Hypothalamus (tissue), 51 donors: Measurements from ENCODE around the gene TSPEAR.
"Not testable (repeated sequence)": the region's sequence is repeated elsewhere in the genome, so short reads cannot be mapped to it uniquely, and the experiment has no call there.

Source experiments
- DNase-seq, 51 donors: peaks; one replicate each; lab custom pipeline; 2025; lab: John Stamatoyannopoulos, UW

TSPEAR gene

DNA sequence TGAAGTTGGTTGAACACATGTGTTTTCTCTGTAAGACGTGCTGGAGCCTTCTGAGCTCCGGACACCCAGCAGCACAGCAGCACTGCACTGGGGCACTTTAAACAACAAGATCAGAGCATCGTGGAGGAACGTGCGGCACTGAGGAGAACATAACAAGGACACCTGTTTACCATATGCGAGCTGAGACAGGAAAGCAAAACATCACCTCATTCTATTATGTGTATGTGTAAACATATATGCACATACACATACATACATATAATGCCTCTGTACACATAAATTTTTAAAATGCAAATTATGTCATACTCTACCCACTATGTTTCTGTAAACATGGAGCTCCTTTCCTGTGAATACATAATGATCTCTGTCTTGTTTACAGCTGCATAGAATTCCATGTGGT is 115.8 kb downstream of the TSPEAR start:
- DNase-seq = no peak

DNA sequence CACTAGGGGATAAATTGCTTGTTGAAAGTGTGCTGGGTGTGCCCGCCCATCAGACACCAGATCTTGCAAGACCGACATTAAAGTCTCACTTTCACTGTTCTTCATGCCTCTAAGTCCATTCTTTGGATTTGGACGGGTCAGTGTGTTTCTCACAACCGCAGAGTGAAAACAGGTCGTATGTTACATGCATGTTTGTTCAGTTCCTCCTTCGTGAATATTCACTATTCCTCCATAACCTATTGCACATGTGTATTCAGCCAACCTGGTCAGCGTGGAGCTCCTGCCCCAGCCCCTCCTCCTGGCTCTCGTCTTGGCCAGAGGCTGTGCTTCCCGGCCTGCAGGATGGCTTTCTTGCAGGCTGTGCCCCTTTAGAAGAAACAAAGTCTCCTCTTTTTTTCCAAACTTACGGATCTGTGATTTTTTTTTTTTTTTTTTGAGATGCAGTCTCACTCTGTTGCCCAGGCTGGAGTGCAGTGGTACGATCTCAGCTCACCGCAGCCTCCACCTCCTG is 116.9 kb downstream of the TSPEAR start:
- no peak for DNase-seq

DNA sequence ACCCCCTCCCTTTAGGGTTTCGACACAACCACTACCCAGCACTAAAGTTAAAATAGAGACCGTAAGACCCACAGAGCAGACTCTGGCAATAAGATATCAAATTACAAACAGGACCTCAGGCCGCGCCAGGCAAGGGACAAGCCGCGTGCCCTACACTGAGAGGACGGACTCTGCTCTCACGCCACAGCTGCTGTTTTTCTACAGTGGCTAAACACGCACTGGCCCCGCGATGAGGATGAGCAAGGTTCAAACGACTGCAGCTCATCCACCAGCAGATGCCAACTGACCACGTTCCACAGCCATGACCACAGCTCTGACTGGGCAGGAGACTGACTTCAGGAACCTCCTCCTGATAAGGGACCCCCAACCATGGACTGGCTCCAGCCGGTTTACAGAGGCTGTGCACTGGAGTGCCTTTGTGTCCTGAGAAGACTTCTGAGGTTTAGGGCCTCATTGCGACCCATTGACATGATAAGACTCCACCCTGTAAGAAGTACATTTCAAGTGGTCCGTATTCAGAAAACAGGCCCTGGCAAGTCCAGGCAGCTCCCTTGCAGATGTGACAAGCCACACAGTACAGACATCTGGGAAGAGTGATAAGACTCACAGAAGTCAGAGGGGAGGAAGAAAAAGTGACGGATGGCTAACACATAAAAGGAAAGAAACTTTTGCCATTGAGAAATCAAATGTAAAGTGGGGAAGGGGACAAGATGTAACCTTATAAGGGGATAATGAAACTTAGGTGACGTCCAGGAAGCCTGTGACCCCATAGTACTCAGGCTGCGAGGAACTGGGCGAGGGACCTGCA is 117.6 kb downstream of the TSPEAR start:
- no peak for DNase-seq

DNA sequence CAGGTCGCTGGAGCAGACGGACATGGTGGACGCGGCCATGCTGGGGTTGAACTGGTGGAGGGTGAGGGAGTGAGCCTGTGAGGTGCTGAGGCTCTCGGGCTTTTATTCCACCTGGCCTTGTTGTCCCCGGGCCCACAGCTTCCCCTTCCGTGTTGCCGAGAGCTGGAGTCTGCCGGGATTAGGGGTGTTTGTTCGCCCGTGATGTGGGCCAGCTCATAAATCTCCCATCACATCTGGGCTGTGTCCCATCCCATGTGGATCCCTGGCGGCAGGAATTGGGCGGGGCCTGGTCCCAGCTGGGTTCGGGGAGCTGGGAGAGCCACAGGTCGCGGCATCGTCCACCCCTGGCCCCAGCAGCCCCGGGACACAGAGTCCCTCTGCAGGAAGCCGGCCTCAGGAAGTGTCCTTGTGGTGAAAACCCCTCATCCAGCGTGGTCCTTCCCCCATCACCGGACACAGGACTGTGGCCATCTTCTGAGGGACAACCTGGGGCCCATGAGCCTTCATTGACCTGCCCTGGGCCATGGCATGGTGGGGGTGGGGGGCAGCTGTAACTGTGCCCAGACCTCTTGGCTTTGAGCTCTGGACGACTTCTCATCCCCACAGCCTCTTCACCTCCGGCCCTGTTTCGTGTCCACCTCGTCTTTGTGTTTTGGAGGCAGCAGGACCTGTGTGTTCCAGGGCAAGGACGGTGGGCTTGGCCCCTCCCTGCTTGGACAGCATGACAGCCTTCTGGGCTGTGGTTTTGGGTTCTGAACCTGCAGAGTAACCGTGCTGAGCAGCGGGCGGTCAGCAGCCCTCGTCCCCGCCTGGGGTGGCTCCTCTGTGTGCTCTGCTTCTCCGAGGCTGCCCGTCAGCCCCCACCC is 118.7 kb downstream of the TSPEAR start, which contains the start of gene KRTAP10-6:
TSS of gene KRTAP10-6 (minus strand) at position 60 of the 866 bp plus-strand sequence. CDS start at position 39, 21 bp downstream.
- no peak for DNase-seq

DNA sequence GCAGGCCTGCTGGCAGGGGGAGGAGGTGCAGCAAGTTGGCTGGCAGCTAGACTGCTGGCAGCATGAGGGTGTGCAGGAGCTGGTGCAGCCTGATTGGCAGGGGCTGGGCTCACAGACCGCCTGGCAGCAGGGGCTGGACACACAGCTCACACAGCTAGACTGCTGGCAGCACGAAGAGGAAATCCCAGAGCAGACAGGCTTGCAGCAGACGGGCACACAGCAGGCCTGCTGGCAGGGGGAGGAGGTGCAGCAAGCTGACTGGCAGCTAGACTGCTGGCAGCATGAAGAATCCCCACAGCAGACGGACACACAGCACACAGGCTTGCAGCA is 119.6 kb downstream of the TSPEAR start:
- DNase-seq = not testable (repeated sequence)

DNA sequence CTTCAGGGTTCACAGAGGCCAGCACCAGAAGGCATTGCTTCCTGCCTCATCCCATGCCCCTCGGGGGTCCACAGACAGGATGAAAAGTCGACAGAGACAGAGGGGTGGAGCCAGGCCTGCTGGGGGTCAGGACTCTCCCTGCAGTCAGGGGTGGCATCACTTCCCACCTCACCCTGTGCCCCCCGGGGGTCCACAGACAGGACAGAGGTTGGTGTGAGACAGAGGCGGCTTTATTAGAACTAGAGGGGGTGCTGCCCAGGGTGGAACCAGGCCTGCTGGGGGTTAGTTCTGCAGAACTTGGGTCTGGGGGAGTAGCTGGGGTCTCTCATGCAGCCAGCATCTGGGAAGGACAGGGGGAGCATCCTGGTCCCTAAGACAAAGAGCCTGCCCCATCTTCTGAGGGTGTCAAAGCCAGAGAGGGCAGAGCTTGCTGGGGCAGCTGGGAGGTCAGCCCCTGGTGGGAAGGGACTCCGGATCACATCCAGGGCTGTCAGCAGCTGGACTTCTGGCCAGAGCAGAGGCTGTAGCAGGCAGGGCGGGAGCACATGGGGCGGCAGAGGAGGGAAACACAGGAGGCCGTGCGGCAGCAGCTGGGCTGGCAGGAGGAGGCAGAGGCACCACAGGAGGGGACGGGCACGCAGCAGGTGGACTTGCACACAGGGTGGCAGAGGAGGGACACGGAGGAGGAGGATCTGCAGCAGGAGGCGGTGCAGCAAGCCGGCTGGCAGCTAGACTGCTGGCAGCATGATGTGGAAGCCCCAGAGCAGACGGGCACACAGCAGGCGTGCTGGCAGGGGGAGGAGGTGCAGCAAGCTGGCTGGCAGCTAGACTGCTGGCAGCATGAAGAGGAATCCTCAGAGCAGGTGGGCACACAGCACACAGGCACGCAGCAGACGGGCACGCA is 120.2 kb downstream of the TSPEAR start:
- not testable (repeated sequence) for DNase-seq

DNA sequence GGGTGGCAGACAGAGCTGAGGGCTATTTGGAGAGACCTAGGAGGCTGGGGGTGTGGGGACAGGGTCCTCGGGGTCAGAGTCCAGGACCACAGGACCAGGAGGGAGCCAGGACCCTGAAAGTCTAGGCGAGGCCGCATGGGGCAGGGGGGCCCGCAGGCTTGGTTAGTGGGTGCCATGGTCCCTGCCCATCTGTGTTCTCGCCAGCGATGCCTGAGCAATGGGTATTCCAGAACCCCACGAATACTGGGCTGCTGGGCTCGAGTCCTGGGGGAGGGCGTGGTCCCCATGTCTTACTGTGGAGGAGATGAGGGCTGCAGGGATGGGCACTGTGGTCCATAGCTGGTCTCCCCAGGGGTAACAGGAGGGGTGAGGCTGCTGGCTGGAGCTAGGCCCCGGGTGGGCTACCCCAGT is 121.1 kb downstream of the TSPEAR start:
- no peak for DNase-seq

DNA sequence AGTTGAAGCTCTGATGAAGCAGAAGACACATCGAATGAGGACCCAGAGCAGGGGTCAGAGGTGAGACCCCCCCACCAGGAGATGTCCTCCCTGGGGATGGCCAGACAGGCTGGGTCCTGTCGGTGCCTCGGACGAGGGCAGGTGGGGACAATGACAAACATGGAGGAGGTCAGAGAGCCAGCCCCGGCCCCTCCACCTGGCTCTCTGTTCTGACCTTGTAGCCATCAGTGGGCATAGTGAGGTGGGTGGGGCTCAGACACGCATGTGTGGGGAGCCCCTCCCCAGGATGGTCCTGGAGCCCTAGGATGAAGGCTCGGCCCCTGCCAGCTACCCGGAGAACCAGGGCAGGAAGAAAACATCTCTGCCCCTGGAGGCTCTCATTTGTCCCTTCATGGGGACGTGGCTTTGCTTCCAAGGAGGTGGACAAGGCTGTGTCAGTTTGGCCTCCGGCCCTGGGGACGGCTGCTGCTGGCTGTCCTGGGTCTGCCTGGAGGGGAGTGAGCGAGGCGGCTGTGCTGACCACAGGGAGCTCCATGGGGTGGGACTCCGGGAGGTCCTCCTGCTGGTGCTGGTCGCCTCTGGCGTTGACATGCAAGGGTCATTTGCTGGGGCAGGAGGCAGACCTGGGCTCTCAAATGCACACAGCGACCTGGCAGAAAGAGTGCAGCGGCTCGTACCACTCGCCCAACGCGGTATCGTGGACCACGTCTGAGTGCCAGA is 121.6 kb downstream of the TSPEAR start:
- no peak for DNase-seq

DNA sequence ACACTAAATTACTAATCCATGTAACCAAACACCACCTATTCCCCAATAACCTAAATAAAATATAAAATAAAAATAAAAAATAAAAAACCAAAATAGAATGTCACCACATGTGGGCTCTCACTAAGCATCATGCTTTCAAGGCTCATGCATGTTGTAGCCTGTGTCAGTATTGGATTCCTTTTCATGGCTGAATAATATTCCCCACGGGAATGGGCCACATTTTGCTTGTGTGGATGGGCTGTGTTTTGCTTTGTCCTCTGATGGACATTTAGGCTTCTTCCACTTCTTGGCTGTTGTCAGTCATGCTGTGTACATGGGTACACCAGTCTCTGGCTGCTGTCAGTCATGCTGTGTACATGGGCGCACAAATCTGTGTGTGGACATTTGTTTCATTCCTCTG is 122.3 kb downstream of the TSPEAR start:
- no peak for DNase-seq

DNA sequence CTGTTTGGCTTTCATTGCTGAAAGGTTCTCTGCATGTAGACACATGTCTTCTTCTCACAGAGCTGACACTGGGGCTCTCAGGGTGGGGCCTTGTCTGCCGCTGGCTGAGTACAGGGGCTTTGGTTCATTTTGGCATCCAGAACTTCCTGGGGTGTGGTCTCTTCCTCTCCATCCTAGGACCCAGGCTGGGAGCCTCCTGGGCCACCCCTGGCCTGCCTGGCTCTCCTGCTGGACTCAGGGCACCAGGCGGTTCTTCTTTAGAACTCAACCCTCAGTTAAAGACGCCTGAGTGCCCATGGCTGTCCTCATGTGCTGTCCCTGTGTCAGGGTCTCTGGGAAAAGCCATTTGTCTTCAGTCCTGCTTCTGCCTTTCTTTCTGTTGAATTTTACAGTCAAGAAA is 125.5 kb downstream of the TSPEAR start:
- no peak for DNase-seq

DNA sequence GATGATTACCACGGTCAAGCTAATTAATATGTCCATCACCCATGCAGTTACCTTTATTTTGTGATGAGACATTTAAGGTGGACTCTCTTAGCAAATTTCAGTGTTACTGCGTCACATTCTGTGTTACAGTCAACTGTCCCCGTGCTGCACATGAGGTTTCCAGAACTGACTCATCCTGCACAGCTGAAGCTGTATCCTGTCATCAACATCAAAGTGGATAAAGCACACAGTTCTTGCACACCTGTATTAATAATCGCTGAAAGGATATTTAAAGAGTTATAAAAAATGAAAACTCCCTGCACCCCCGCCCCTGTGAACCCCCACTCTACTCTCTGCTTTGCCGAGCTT is 127.6 kb downstream of the TSPEAR start:
- DNase-seq = no peak

DNA sequence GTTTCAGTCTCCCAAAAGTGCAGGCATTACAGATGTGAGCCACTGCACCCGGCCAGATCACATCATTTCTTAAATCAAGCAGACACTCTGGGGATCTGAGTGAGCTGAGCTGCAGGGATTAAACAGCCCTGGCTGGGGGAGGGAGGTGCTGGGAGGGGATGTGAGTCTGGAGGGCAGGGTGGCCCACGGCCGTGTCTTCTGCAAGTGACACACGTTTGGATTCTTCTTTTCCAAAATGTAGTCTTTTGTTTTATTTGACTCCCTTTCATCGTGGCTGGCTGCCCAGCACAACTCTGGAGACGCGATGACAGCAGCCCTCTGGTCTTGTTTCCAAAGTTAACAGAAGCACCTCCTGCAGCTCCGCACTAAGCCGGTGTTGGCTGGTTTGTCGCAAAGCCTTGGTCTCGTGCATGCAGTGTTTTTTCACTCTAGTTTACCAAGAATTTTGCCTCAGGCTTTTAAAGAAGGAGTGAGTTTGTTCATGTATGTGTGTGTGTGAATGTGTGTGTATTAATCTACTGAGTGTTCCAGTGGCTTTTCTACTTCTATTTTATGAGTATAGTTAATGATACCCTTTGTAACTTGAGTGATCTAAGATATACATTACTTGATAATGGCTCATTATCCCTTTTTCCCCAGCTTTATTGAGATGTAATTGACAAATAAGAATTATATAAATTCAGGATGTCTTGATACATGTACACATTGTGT is 128.1 kb downstream of the TSPEAR start:
- DNase-seq = no peak

DNA sequence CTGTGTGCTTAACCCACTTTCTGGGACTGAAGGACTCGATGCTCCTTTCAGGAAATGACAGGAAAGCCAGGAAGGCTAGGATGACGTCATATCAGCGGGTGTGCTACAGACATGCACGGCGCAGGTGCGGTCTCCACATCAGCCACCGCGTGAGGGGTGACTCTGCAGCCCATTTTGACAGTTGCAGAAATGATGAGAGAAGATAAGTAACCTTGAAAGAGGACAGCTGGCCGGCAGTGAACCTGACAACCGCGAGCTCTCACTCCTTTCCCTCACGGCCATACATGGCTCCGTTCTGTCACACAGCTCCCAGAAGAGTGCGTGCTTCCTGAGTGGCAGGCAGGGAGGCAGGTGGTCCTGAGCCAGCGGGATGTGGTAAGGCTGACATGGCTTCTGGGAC is 129.3 kb downstream of the TSPEAR start:
- no peak for DNase-seq

DNA sequence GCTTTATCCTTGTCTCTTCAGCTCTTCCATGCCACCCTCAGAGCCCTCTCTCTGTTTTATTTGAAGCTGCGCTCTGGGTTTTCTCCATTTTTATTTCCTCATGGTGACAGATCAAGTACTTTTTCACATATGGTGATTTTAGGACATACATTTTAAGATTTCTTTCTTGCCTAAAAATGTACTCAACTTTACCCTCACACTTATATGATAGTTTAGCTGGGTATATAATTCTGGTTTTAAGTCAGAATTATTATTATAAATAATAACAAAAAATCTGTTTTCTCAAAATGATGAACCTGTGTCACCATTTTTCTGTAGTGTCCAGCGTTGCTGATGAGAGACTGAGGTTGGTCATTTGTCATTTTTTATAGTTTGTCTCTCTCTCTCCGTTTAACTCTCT is 130.2 kb downstream of the TSPEAR start:
- no peak for DNase-seq

DNA sequence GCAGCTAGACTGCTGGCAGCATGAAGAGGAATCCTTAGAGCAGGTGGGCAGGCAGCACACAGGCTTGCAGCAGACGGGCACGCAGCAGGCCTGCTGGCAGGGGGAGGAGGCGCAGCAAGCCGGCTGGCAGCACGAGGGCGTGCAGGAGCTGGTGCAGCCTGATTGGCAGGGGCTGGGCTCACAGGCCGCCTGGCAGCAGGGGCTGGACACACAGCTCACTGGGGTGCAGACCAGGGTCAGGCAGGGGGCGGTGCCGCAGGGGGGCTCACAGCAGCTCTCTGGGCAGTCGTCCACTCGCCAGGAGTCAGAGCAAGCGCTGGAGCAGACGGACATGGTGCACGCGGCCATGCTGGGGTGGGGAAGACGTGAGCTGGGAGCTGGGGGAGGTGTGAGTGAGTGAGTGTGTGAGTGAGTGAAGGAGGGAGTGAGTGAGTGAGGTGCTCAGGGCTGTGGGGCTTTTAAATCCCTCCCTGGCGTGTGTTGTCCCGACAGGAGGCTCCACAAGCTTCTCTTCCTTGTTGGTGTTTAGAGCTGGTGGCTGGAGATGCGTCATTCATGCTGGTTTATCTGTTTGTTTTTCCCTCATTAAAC is 131.0 kb downstream of the TSPEAR start, which contains the start of gene KRTAP10-5:
TSS of gene KRTAP10-5 (minus strand) at position 374 of the 591 bp plus-strand sequence. CDS start at position 348, 26 bp downstream.
- not testable (repeated sequence) for DNase-seq

DNA sequence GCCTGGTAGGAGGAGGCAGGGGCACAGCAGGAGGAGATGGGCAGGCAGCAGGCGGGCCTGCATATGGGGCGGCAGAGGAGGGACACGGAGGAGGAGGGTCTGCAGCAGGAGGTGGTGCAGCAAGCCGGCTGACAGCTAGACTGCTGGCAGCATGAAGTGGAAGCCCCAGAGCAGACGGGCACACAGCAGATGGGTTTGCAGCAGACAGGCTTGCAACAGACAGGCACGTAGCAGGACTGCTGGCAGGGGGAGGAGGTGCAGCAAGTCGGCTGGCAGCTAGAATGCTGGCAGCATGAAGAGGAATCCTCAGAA is 131.6 kb downstream of the TSPEAR start:
- DNase-seq = no peak

DNA sequence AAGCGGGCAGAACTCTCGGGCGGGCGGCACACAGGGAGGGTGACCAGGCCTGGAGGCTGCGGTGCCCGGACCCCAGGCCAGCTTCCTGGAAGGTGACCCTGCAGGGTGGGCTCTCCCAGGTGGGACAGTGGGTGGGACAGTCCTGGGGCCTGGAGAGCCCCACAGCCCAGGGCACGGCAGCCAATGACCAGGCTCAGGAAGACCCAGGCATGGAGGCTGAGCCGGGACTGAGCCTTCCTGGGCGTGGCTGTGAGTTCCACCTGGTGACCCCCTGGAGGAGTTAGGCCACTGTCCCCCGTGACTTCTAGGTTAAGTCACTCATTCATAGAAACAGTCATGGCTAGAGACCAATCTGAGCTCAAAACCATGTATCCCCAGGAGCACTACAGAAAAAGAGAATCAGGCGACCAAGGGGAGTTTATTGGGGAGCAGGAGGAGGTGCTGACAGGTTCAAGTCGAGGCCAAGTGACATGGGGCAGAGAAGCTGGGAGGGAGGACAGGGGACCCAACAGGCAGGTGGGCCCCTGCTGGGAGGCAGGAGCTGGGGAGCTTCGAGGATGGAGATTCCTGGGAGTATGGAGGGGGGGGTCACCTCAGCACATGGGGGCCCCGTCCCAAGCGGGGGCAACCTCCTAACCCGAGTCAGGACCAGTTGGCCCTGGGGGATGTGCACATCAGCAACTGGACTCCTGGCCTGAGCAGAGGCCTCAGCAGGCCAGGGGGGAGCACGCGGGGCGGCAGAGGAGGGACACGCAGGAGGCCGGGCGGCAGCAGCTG is 132.1 kb downstream of the TSPEAR start:
- no peak for DNase-seq

DNA sequence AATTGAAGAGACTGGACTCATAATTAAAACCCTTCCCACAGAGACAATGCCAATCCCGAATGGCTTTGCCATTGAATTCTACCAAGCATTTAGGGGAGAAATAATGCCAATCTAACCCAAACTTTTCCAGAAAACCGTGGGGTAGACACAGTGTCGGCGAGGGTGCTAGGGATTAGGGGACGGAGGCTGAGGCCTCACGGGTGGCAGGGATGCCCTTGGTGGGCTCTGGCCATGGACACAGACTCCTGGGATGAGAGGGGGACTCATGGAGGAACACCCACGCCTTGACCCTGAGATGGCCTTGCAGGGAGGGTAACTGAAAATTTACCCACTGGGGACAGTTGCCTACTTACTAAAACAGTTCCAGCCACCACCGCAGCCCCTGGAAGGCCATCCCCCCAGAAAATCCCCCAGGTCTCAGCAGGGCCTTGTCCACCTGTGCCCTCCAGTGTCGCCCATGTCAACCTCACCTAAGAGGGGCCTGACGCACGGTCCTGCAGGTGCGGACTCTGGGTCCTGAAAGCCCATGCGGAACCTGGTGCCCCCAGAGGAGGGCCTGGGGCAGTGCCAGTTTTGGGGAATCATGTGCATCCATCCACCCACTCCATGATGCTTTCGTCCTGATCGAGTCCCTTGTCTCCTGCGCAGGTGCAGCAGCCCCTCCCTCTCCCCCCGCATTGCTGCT is 132.9 kb downstream of the TSPEAR start:
- no peak for DNase-seq
